Measurements from ENCODE around the gene SP8.

DNA sequence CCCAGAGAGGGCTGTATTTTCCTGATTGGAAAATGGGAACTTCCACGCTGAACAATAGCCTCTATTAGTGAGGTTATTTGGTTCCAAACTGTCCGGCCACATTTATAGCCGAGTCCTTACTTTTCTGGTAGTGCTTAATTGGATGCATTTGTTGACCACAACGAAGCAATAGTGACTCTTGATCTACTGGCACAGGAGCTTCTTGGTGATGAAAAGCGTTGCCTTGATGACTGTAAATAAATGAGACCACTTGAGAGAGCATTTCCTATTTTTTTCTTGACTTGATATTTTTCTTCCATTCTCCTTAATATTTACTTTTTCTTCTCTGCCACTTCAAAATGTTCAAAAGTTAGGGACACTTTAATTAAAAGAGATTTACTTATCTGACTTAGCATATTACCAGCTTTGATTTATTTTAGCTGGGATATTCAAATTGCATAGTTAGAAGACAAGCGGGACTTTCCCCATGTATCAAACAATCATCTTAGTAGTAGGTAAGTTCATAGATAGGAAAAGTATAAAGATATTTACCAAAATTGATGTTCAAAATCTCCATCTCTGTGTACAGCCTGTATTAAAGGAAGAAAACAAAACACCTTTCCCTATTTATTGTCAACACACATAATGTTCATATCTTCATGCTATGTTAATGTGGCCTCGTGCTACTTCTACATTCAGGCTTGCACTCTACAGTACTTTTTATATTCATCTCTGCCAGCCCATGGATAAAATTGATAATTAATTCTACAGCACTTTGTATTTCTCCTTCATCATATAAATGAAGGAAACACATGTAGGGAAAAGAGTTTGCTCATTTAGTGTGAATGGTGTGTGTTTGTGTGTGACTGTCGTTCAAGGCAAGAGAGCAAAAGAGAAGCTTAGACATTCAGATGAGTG lies 5.1 kb upstream of the SP8 start:
- TF ChIP-seq GATA2 (IDR thresholded peaks at IDR 0.05; ENCODE audit: low read depth, low read length) (no peak), GATA3 (IDR thresholded peaks at IDR 0.05; ENCODE audit: low read depth, low read length) (no peak)

All from SH-SY5Y (cell line).